ENCODE results near the gene TMEM271.
"Not testable (repeated sequence)": the region's sequence is repeated elsewhere in the genome, so short reads cannot be mapped to it uniquely, and the experiment has no call there.

TMEM271 gene

DNA sequence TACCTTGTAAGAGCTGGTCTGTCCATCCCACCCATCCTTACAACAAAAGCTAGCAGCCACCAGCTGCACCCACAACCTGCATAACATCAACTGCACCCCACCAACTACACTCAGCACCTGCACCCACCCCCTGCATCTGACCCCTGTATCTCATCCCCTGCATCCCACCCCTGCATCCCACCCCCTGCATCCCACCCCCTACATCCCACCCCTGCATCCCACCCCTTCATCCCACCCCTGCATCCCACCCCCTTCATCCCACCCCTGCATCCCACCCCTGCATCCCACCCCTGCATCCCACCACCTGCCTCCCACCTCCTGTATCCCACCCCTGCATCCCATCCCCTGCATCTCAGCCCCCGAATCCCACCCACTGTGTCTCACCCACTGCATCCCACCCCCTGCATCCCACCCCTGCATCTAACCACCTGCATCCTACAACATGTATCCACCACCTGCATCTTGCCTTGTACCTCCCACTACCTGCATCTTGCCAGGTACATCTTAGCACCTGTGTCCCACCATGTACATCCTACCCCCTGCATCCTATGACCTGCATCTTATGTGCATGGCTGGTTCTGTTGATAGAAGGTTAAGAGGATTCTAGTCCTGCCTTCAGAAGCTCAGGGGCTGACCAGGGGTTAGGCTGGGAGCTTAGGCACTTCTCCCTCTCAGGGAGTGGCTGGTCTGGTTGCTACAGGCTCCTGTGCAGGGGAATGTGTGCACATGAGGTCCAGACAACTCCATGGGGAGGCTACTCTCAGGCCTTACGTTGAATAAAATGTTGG lies 9.4 kb downstream of the TMEM271 start:
- no peaks in the 10 kb centered on the region for H3K9me3 ChIP-seq (ENCODE audit: control insufficient read depth, low read length)
- no peaks in the 10 kb centered on the region for H3K4me1 ChIP-seq (ENCODE audit: control insufficient read depth, insufficient read depth, low read length)
- H3K36me3 ChIP-seq (ENCODE audit: control insufficient read depth, insufficient read depth, low read length, severe bottlenecking) = no peaks in the 10 kb centered on the region
- H3K4me3 ChIP-seq (ENCODE audit: low read length) = no peak overlapping the region
- H3K9ac ChIP-seq (ENCODE audit: low read length) = no peak overlapping the region
- peaks cover 20% of the 10 kb centered on the region for H3K27me3 ChIP-seq (replicated peaks; ENCODE audit: control insufficient read depth, insufficient read depth, low read length)
- DNase-seq (ENCODE audit: low read depth) = no peak

GRCh38 chr4:566035-566434 lies 10.1 kb downstream of the TMEM271 start:
- Histone ChIP-seq H3K27me3 (replicated peaks; ENCODE audit: control insufficient read depth, insufficient read depth, low read length) (peaks cover 15% of the 10 kb centered on the region), H3K9ac (ENCODE audit: low read length) (no peak overlapping the region), H3K4me3 (ENCODE audit: low read length) (no peak overlapping the region), H3K36me3 (ENCODE audit: control insufficient read depth, insufficient read depth, low read length, severe bottlenecking) (no peaks in the 10 kb centered on the region), H3K4me1 (ENCODE audit: control insufficient read depth, insufficient read depth, low read length) (no peaks in the 10 kb centered on the region), H3K9me3 (ENCODE audit: control insufficient read depth, low read length) (no peaks in the 10 kb centered on the region)
- DNase-seq (ENCODE audit: low read depth) = no peak

GRCh38 chr4:565614-566013 lies 10.5 kb downstream of the TMEM271 start:
- not testable (repeated sequence) for H3K4me1 ChIP-seq (ENCODE audit: control insufficient read depth, insufficient read depth, low read length); H3K4me3 ChIP-seq (ENCODE audit: low read length)

DNA sequence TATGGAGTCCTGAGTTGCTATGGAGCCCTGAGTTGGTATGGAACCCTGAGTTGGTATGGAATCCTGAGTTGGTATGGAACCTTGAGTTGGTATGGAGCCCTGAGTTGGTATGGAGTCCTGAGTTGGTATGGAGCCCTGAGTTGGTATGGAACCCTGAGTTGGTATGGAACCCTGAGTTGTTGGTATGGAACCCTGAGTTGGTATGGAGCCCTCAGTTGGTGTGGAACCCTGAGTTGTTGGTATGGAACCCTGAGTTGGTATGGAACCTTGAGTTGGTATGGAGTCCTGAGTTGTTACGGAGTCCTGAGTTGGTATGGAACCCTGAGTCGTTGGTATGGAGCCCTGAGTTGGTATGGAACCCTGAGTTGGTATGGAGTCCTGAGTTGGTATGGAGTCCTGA lies 13.6 kb downstream of the TMEM271 start:
- not testable (repeated sequence) for H3K9ac ChIP-seq (ENCODE audit: low read length); H3K27me3 ChIP-seq (replicated peaks; ENCODE audit: control insufficient read depth, insufficient read depth, low read length); H3K36me3 ChIP-seq (ENCODE audit: control insufficient read depth, insufficient read depth, low read length, severe bottlenecking); H3K9me3 ChIP-seq (ENCODE audit: control insufficient read depth, low read length); DNase-seq (ENCODE audit: low read depth); H3K4me3 ChIP-seq (ENCODE audit: low read length); H3K4me1 ChIP-seq (ENCODE audit: control insufficient read depth, insufficient read depth, low read length)

More at GRCh38 chr4:565614-566013, 10.5 kb downstream of the TMEM271 start:
- not testable (repeated sequence) for H3K9ac ChIP-seq (ENCODE audit: low read length); DNase-seq (ENCODE audit: low read depth); H3K9me3 ChIP-seq (ENCODE audit: control insufficient read depth, low read length); H3K36me3 ChIP-seq (ENCODE audit: control insufficient read depth, insufficient read depth, low read length, severe bottlenecking)
- peaks cover 15% of the 10 kb centered on the region for H3K27me3 ChIP-seq (replicated peaks; ENCODE audit: control insufficient read depth, insufficient read depth, low read length)

GRCh38 chr4:561426-561825 lies 14.7 kb downstream of the TMEM271 start:
- Histone ChIP-seq H3K4me1 (ENCODE audit: control insufficient read depth, insufficient read depth, low read length) (no peaks in the 10 kb centered on the region), H3K36me3 (ENCODE audit: control insufficient read depth, insufficient read depth, low read length, severe bottlenecking) (no peaks in the 10 kb centered on the region), H3K9me3 (ENCODE audit: control insufficient read depth, low read length) (no peaks in the 10 kb centered on the region), H3K9ac (ENCODE audit: low read length) (no peak overlapping the region), H3K27me3 (replicated peaks; ENCODE audit: control insufficient read depth, insufficient read depth, low read length) (no peaks in the 10 kb centered on the region), H3K4me3 (ENCODE audit: low read length) (no peak overlapping the region)
- no peak for DNase-seq (ENCODE audit: low read depth)

DNA sequence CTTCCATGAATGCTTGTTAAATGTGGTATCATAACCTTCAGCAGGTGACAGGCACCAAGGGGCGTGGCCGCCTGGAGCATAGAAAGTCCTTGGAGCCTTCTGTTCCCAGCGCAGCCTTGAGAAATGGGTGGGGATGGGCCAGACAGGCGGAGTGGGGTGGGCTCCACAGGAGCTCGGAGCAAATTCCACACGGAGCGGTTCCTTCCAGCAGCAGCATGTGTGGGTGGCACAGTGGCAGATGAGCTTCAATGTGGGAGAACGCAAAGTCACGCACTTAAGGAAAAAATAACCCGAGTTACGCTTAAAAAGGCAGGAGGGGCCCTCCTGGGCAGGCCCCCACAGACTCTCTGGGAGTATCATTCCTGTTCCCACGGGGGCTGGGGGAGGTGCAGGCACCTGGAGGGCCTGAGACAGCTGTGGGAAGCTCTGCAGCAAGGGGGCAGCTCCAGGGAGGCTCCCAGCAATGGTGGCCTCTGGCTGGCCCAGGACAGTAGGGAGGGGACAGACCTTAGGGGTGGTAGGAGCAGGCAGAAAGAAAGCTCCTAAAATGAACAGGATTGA lies 15.3 kb downstream of the TMEM271 start:
- Histone ChIP-seq H3K4me3 (ENCODE audit: low read length) (no peak overlapping the region), H3K4me1 (ENCODE audit: control insufficient read depth, insufficient read depth, low read length) (no peaks in the 10 kb centered on the region), H3K27me3 (replicated peaks; ENCODE audit: control insufficient read depth, insufficient read depth, low read length) (no peaks in the 10 kb centered on the region), H3K9me3 (ENCODE audit: control insufficient read depth, low read length) (no peaks in the 10 kb centered on the region), H3K9ac (ENCODE audit: low read length) (no peak overlapping the region), H3K36me3 (ENCODE audit: control insufficient read depth, insufficient read depth, low read length, severe bottlenecking) (no peaks in the 10 kb centered on the region)
- no peak for DNase-seq (ENCODE audit: low read depth)

GRCh38 chr4:560061-560460 lies 16.0 kb downstream of the TMEM271 start:
- Histone ChIP-seq H3K27me3 (replicated peaks; ENCODE audit: control insufficient read depth, insufficient read depth, low read length) (no peaks in the 10 kb centered on the region), H3K36me3 (ENCODE audit: control insufficient read depth, insufficient read depth, low read length, severe bottlenecking) (no peaks in the 10 kb centered on the region), H3K4me3 (ENCODE audit: low read length) (no peak overlapping the region), H3K9ac (ENCODE audit: low read length) (no peak overlapping the region), H3K4me1 (ENCODE audit: control insufficient read depth, insufficient read depth, low read length) (no peaks in the 10 kb centered on the region), H3K9me3 (ENCODE audit: control insufficient read depth, low read length) (no peaks in the 10 kb centered on the region)
- DNase-seq (ENCODE audit: low read depth) = no peak

GRCh38 chr4:555566-556275 lies 20.4 kb downstream of the TMEM271 start:
- H3K9ac ChIP-seq (ENCODE audit: low read length) = no peak overlapping the region
- H3K27me3 ChIP-seq (replicated peaks; ENCODE audit: control insufficient read depth, insufficient read depth, low read length) = peaks cover 6% of the 10 kb centered on the region
- no peak for DNase-seq (ENCODE audit: low read depth)
- no peaks in the 10 kb centered on the region for H3K36me3 ChIP-seq (ENCODE audit: control insufficient read depth, insufficient read depth, low read length, severe bottlenecking)
- no peak overlapping the region for H3K4me3 ChIP-seq (ENCODE audit: low read length)
- H3K4me1 ChIP-seq (ENCODE audit: control insufficient read depth, insufficient read depth, low read length) = no peaks in the 10 kb centered on the region
- no peaks in the 10 kb centered on the region for H3K9me3 ChIP-seq (ENCODE audit: control insufficient read depth, low read length)

DNA sequence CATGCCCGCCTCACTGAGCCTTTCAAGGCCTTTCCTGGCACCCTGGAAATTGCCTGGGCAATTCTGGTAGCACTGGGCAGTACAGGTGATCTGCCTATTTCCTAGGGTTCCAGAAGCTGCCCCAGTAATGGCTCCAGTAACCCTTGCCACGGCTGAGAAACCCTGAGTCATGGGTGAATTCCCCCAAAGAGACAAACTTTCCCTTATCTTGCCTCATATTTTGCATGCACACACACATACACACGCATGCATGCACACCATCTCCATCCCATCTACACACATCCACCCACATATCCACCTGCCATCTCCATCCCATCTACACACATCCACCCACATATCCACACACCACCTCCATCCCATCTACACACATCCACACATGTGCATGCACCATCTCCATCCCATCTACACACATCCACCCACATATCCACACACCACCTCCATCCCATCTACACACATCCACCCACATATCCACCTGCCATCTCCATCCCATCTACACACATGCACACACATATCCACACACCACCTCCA lies 21.2 kb downstream of the TMEM271 start:
- H3K9ac ChIP-seq (ENCODE audit: low read length); H3K4me1 ChIP-seq (ENCODE audit: control insufficient read depth, insufficient read depth, low read length); H3K9me3 ChIP-seq (ENCODE audit: control insufficient read depth, low read length); H3K4me3 ChIP-seq (ENCODE audit: low read length); DNase-seq (ENCODE audit: low read depth); H3K36me3 ChIP-seq (ENCODE audit: control insufficient read depth, insufficient read depth, low read length, severe bottlenecking); H3K27me3 ChIP-seq (replicated peaks; ENCODE audit: control insufficient read depth, insufficient read depth, low read length): not testable (repeated sequence)

DNA sequence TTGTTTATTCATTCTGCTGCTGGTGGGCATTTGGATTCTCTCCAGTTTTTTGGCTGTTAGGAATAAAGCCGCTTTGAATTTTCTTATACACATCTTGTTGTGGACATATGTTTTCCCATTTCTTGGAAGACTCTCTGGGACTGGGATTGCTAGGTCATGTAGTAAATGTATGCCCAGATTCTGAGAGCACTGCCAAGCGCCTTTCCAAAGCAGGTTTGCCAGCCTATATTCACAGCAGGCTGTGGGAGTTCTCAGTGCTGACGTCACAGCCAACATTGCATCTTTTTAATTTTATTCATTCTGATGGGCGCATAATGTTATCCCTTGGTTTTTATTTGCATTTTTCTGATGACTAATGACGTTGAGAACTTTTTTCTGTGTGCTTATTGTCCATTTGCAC lies 24.1 kb downstream of the TMEM271 start:
- peaks cover 13% of the 10 kb centered on the region for H3K27me3 ChIP-seq (replicated peaks; ENCODE audit: control insufficient read depth, insufficient read depth, low read length)
- H3K9ac ChIP-seq (ENCODE audit: low read length) = no peak overlapping the region
- no peak for DNase-seq (ENCODE audit: low read depth)
- no peaks in the 10 kb centered on the region for H3K4me1 ChIP-seq (ENCODE audit: control insufficient read depth, insufficient read depth, low read length)
- H3K9me3 ChIP-seq (ENCODE audit: control insufficient read depth, low read length) = no peaks in the 10 kb centered on the region
- no peaks in the 10 kb centered on the region for H3K36me3 ChIP-seq (ENCODE audit: control insufficient read depth, insufficient read depth, low read length, severe bottlenecking)
- H3K4me3 ChIP-seq (ENCODE audit: low read length) = no peak overlapping the region

- not testable (repeated sequence) for H3K36me3 ChIP-seq (ENCODE audit: control insufficient read depth, insufficient read depth, low read length, severe bottlenecking); H3K9ac ChIP-seq (ENCODE audit: low read length); DNase-seq (ENCODE audit: low read depth); H3K9me3 ChIP-seq (ENCODE audit: control insufficient read depth, low read length); H3K4me1 ChIP-seq (ENCODE audit: control insufficient read depth, insufficient read depth, low read length); H3K4me3 ChIP-seq (ENCODE audit: low read length)
- peaks cover 24% of the 10 kb centered on the region for H3K27me3 ChIP-seq (replicated peaks; ENCODE audit: control insufficient read depth, insufficient read depth, low read length)
Measured at GRCh38 chr4:550268-550667, 25.8 kb downstream of the TMEM271 start.
